ENCODE measurements around the gene GAS2L2.

DNA sequence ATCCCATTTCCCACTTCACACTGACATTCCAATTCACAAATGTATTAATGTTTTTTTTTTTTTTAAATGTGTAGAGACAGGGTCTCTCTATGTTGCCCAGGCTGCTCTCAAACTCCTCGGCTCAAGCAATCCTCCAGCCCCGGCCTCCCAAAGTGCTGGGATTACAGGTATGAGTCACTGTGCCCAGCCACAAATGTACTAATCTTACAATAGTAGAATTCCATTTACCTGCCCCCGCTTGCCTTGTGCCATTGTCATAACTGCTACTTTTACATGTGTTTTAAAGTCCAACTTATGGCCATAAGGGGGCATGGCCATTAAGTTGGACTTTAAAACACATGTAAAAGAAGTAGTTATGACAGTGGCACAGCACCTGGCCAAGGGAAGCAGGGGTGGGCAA, 37.8 kb upstream of the GAS2L2 start:
- TF ChIP-seq, protein P1, sequence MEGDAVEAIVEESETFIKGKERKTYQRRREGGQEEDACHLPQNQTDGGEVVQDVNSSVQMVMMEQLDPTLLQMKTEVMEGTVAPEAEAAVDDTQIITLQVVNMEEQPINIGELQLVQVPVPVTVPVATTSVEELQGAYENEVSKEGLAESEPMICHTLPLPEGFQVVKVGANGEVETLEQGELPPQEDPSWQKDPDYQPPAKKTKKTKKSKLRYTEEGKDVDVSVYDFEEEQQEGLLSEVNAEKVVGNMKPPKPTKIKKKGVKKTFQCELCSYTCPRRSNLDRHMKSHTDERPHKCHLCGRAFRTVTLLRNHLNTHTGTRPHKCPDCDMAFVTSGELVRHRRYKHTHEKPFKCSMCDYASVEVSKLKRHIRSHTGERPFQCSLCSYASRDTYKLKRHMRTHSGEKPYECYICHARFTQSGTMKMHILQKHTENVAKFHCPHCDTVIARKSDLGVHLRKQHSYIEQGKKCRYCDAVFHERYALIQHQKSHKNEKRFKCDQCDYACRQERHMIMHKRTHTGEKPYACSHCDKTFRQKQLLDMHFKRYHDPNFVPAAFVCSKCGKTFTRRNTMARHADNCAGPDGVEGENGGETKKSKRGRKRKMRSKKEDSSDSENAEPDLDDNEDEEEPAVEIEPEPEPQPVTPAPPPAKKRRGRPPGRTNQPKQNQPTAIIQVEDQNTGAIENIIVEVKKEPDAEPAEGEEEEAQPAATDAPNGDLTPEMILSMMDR (IDR thresholded peaks at IDR 0.05; ENCODE audit: low read depth, low read length, missing input control): no peak
- no peak for TF ChIP-seq RAD21 (IDR thresholded peaks at IDR 0.05)
- no peak for TF ChIP-seq SP1 (IDR thresholded peaks at IDR 0.05)
- no peak for TF ChIP-seq ZBTB33 (IDR thresholded peaks at IDR 0.05)
- TF ChIP-seq MAX (IDR thresholded peaks at IDR 0.05): no peak
- TF ChIP-seq RXRA (IDR thresholded peaks at IDR 0.05): no peak
- no peak for TF ChIP-seq EGR1 (IDR thresholded peaks at IDR 0.05; ENCODE audit: low read depth in 2 of 2)
